HS-5 (cell line): ENCODE data around the gene AKT1S1.

Experiments
- DNase-seq: peaks from one replicate; pipeline ENCODE4 v3.0.0-alpha.2; 2012; ENCODE audit warnings: low read depth

The AKT1S1 gene

DNA sequence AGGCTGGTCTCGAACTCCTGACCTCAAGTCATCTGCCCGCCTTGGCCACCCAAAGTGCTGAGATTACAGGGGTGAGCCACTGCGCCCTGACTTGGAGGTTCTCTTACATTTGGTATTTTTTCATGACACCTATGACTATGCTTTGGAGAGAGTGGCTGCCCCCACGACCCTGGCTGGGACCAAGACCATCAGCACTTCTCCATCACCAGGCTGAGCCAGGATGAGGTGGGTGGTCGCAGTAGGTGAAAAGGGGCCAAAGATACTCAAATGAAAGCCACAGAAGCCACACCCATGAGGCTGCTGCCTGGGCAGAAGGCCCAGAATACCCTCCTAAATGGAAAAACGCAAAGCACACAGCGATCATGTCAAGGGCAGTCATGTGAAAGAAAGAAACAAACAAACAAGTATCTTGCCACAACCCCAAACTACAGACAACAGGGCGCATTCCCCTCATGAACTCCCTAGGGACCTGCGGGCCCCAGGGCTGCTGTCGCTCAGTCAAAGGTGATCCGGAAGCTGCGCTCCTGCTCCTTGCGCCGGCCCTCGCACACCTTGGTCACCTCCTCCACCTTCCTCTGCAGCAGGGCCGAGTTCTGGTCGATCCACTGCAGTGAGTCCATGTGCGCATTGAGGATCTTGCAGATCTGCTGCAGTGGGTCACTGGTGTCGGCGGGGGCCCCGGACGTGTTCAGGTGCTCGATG lies 30.7 kb upstream of the AKT1S1 start:
- no peak for DNase-seq

- DNase-seq: no peak
Measured at GRCh38 chr19:49906879-49907564, 29.9 kb upstream of the AKT1S1 start.

GRCh38 chr19:49904136-49904535 lies 27.0 kb upstream of the AKT1S1 start:
- DNase-seq: no peak

GRCh38 chr19:49896863-49897621 lies 19.9 kb upstream of the AKT1S1 start, which contains the start of gene IL4I1:
TSS of gene IL4I1 (minus strand) at chr19:49896887. CDS start at chr19:49896160, 727 bp downstream.
- no peak for DNase-seq

- no peak for DNase-seq
Measured at GRCh38 chr19:49895566-49896297, 18.6 kb upstream of the AKT1S1 start.

- DNase-seq: no peak
Measured at GRCh38 chr19:49894879-49895565, 17.9 kb upstream of the AKT1S1 start.

DNA sequence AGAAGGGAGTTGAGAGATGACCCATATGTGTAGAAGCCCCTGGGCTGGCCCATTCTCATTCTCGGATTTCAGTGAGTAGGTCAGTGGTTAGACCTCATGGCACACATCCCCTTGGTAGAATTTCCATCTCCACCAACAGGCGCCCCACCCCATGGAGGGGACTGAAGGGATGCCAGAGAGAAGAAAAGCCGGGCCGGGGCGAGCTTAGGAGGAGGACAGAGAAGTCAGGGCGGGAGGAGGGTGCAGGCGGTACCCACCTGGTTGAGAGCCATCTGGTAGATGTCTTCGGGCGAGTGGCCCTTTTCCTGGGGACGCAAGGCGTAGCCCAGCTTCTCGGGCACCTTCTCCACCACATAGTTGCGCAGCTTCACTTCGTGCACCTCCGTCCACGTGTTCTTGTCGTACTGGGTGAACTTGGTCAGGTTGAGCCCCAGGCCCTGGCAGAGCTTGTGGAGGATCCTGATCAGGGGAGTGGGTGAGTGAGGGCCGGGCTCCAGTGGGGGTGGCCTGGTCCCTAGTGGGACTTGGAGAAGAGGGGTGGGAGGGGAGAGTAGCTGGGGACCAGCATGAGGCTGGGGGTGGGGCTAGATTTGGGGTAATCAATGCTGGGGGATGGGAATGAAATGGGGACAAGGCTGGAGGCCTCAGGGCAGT lies 17.0 kb upstream of the AKT1S1 start:
- no peak for DNase-seq

DNA sequence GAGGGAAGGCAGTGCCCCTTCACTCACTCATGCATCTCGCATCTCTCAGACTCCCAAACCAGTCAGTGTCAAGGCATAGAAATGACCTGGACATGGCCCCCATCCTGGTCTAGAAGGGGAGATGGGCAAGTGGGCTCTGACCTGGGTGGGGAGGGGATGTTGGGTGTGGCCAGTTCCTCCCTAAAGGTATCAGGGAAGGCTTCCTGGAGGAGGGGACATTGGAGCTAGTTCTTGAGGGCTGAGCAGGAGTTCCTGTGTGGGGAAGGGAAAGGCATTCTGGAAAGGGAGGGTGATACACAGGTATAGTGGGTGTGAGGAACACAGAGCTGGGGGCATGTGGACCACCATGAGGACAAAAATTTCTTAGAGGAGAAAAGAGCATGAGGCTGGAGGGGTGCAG lies 15.6 kb upstream of the AKT1S1 start:
- no peak for DNase-seq

DNA sequence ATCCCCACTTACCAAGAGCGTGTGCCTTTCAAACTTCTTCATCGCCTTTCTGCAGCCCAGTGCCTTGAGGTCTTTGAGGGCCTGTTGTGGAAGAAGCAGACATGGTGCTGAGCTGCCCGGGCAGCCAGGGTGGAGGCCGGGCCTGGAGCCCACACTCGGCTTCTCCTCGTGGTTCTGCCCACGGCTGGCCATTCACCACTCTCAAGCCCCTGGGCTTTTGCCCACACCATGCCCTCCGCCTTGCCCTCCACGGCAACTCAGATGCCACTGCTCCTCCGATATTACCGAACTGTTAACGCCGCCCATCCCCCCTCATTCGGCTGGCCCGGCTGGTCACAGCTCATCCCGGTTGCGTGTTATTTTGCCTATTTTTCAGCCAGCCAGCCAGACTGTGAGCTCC lies 14.2 kb upstream of the AKT1S1 start:
- no peak for DNase-seq

DNA sequence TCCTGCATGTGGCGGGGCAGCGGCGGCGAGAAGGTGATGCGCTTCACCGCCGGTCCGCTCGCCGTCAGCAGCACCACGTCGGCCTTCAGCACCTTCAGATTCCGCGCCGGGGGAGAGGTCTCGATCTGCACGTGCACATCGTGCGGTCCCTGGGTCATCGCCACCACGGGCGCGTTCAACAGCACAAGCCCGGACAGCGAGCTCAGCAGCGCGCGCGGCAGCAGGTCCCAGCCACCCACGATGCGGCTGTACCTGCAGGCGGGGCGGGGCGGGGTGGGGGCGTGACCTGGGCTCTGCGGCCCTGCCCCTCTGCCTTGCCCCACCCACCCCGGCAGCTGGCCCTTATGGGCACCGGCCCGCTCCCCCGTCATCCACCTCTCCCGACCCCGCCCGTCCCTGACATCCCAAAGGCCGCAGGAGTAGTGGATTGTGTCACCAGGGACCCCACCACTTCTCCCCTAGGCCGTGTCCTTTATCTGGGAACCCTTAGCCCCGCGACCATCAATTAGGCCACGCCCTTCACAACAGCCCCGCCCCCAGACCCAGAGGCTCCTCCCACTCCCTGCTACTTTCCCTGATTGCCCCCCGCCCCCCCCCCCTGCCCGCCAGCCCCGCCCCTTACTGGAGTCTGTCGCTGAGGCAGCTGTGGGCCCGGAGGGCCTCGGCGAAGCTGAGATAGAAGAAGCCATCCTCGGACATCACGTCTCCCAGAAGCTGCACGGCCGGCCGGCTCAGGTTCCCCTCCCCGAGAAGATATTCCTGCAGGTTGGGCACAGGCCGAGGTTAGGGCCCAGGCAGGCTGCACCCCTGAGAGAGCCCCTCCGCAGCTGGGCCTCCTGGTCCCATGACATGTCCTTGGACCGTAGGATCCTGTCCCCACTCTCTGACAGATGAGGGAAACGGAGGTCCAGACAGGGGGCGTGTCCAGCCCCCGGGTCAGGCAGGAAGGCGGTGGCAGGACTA lies 13.5 kb upstream of the AKT1S1 start:
- no peak for DNase-seq

- DNase-seq: no peak
Measured at GRCh38 chr19:49889687-49890348, 12.7 kb upstream of the AKT1S1 start.

DNA sequence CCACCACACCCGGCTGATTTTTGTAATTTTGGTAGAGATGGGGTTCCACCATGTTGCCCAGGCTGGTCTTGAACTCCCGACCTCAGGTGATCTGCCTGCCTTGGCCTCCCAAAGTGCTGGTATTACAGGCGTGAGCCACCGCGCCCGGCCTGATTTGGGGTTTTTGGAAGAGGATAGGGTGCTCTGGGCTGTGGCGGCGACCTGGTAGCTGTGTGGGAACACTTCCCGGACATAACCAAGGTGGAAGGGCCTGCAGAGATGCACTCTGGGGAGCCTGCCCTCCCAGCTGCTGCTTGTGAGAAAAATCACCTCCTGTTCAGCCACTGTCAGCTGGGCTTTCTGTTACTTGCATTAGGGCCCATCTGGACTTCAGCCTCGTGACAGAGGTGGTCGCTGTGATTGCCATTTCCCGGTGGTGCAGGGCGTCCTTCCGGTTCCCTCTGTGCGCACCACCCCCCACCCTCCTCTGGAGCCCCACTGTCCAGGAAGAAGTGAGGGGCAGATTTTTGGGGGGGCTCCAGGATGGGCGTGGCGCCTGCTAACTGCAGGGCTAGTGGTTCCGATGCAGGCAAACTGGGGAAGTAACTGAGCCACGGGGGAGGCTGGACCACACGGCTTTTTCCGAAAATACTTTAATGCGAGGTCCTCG lies 12.0 kb upstream of the AKT1S1 start:
- no peak for DNase-seq

- no peak for DNase-seq
Measured at GRCh38 chr19:49888510-49888824, 11.3 kb upstream of the AKT1S1 start.

- no peak for DNase-seq
Measured at GRCh38 chr19:49887665-49888509, 10.7 kb upstream of the AKT1S1 start.

DNA sequence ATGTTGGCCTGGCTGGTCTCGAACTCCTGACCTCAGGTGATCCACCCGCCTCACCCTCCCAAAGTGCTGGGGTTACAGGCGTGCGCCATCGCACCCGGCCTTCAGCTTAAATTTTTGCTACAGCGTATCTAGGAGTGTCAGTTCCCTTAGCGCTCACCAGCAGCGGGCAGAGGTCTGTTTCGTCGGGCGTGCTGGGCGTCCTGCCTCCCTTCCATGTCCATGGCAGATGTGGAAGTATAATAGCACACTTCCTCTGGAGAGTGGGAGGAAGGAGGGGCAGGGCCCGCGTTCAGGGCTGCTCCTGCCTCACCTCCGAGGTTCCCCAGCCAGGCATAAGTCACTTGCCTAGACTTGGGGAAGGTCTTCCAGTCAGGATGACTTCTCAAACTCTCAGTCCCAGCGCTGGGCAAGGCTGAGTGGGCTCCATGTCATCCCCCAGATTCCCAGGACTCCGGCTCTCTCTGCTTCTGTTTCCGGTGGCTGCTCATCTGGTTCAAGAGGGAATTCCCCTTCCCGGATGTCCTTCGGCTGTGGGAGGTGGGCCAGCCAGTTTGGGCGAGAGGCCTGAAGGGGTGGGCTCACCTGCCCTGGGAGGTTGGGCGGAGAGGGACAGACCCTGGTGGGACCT lies 10.0 kb upstream of the AKT1S1 start:
- no peak for DNase-seq

GRCh38 chr19:49884760-49885159 lies 7.6 kb upstream of the AKT1S1 start:
- no peak for DNase-seq

DNA sequence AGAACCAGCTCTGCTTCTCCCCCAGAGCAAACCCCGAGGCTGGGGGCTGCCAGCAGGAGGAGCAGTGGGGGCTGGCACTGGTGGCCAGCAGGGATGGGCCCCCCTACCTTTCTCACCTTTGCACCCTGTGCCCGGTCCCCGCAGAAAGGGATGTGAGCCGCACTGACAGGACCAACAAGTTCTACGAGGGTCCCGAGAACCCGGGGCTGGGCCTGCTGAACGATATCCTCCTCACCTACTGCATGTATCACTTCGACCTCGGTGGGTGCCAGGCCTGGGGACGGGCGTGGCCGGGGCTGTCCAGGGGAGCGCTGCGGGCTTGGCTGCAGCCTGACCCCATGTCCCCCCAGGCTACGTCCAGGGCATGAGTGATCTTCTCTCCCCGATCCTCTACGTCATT lies 7.0 kb upstream of the AKT1S1 start:
- no peak for DNase-seq

GRCh38 chr19:49883094-49883493 lies 5.9 kb upstream of the AKT1S1 start:
- DNase-seq: no peak
